ENCODE data around the gene SLC25A33. TPM values are rescaled to one million over a fixed set of nuclear protein-coding genes. Genes with fewer than 3 reads are reported as not detected.

The SLC25A33 gene
- polyA plus RNA-seq, 1 donor from 2014 or later: 19.1 TPM

- Histone ChIP-seq H3K27ac (ENCODE audit: low read length) (no peak overlapping the region), H3K36me3 (ENCODE audit: insufficient read depth, low read length) (no peaks in the 10 kb centered on the region)
These were observed 19.1 kb downstream of the SLC25A33 start for GRCh38 chr1:9558271-9558945.

More at GRCh38 chr1:9558271-9558945, 19.1 kb downstream of the SLC25A33 start:
- Histone ChIP-seq H3K9me2 (ENCODE audit: insufficient read depth, low read length) (no peaks in the 10 kb centered on the region), H2AFZ (ENCODE audit: low read depth, low read length) (no peak overlapping the region), H3K27me3 (ENCODE audit: insufficient read depth, low read depth, low read length) (no peaks in the 10 kb centered on the region), H3K4me2 (ENCODE audit: low read length) (no peak overlapping the region), H3K4me3 (ENCODE audit: low read length) (no peak overlapping the region), H3K9me3 (ENCODE audit: low read length) (no peaks in the 10 kb centered on the region), H3K79me2 (replicated peaks; ENCODE audit: insufficient read depth, low read length) (no peaks in the 10 kb centered on the region), H4K20me1 (ENCODE audit: insufficient read depth) (no peaks in the 10 kb centered on the region), H3F3A (ENCODE audit: insufficient read depth, low read length, poor library complexity, severe bottlenecking) (no peaks in the 10 kb centered on the region), H3K9ac (ENCODE audit: low read length) (no peak overlapping the region)
- TF ChIP-seq EP300 (conservative IDR thresholded peaks at IDR 0.05; ENCODE audit: poor library complexity, severe bottlenecking): no peak
- no peak for TF ChIP-seq CTCF (IDR thresholded peaks at IDR 0.05; ENCODE audit: poor library complexity, severe bottlenecking)
- TF ChIP-seq EZH2 (IDR thresholded peaks at IDR 0.05; ENCODE audit: borderline replicate concordance, insufficient read depth, low read length, poor library complexity, severe bottlenecking): no peak
- no peak for TF ChIP-seq RAD21 (conservative IDR thresholded peaks at IDR 0.05)
- TF ChIP-seq TAF1 (IDR thresholded peaks at IDR 0.05; ENCODE audit: low read depth): no peak
- TF ChIP-seq MXI1 (conservative IDR thresholded peaks at IDR 0.05; ENCODE audit: poor library complexity, severe bottlenecking): no peak
- TF ChIP-seq POLR2AphosphoS5 (IDR thresholded peaks at IDR 0.05): no peak
- no peak for TF ChIP-seq SMC3 (conservative IDR thresholded peaks at IDR 0.05; ENCODE audit: poor library complexity)
- TF ChIP-seq REST (IDR thresholded peaks at IDR 0.05; ENCODE audit: borderline replicate concordance): no peak

Data from neural cell (in vitro differentiated cells).